Activated T-cell treated with anti-CD3 and anti-CD28 coated beads for 24 hours (primary cell): Measurements from ENCODE around the gene SLC36A3.
A peak's percentile ranks its signal among the peaks of the same experiment; 100 is the strongest.

Source experiments
- DNase-seq: peaks from one replicate; pipeline ENCODE4 v3.0.0-alpha.2; 2020; ENCODE audit warnings: low read depth

The SLC36A3 gene

GRCh38 chr5:151298063-151298855 lies 5.3 kb downstream of the SLC36A3 start:
- DNase-seq: no peak

DNA sequence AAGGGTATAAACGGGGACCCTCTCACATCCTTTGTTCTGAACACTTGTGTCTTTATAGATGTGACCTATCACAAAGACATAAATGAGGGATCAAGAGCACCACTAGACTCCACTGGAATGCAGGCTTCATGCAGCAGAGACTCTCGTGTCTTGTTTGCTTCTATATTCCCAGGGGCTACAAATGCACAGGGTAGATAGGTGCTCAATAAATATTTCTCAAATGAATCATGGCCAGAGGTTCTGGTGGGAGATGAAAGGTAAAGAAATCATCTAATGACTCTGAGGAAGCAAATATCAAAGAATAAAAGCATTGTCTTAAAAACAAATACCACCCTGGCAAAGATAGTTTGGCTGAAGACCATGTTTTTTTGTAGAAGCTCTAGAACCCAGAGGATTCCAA lies 6.6 kb downstream of the SLC36A3 start:
- no peak for DNase-seq

- DNase-seq: no peak
These were observed 7.1 kb downstream of the SLC36A3 start for GRCh38 chr5:151296478-151296830.

GRCh38 chr5:151295791-151296477 lies 7.6 kb downstream of the SLC36A3 start:
- no peak for DNase-seq

DNA sequence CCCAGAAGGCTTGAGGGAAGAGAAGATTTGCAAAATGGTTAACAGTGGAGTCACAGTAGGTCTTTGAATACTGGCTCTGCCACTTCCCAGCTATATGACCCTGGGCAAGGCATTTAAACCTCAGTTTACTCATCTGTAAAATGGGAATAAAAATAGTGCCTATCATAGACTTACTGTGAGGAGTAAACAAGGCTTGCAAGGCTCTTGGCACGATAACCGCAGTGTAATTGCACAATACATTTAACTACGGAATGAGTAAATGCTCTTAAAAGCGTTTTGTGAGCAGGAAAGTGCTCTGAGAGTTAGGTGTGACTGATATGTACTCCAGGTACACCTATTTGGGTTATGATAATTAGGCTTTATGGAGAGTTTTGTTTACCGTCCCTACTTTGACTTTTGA lies 8.4 kb downstream of the SLC36A3 start:
- no peak for DNase-seq

DNA sequence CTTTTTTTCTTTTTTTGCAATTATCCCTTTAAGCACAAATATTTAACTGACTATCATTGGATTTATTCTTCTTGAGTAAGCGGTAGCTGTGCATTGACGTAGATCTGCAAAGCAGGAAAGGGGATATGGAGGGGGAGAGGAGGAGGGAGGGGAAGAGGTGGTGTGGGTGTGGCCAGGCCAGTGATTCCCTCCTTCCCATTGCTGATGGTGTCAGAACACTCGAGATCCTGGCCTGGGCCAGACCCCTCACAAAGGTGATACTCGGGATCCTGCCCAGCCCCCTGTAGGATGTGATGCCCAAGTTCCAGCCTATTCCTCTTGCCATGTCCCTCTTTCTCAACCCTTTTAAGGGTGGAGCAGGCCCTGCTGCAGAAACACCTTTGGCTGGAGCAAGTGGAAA lies 9.9 kb downstream of the SLC36A3 start:
- no peak for DNase-seq

DNA sequence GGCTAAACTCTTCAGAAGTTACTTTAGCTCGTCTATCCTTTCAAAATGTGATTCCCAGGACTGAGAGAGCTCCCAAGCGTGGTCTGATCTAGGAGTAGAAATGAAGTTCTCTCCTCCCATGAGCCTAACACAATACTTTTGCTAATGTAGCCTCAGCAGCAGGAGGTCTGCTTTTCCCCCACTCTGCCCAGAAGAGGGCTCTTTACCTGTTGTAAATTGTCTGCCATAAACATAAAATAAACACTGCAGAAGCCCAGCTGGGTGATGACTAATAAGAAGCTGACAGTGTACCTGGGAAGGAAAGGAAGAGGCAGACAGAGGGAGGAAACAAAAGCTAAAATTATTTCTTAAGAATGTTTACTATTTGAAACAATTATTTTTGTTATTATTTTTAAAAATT lies 15.4 kb downstream of the SLC36A3 start:
- DNase-seq: no peak

DNA sequence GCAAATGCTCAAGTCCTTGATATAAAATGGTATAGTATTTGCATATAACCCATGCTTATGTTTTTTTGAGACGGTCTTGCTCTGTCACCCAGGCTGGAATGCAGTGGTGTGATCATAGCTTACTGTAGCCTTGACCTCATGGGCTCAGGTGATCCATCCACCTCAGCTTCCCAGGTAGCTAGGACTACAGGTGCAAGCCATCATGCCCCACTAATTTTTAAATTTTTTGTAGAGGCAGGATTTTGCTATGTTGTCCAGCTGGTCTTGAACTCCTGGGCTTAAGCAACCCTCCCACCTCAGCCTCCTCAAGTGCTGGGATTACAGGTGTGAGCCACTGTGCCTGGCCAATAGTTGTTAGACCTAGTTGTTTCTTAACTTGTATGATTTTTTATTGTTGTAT lies 17.3 kb downstream of the SLC36A3 start:
- DNase-seq: no peak

DNA sequence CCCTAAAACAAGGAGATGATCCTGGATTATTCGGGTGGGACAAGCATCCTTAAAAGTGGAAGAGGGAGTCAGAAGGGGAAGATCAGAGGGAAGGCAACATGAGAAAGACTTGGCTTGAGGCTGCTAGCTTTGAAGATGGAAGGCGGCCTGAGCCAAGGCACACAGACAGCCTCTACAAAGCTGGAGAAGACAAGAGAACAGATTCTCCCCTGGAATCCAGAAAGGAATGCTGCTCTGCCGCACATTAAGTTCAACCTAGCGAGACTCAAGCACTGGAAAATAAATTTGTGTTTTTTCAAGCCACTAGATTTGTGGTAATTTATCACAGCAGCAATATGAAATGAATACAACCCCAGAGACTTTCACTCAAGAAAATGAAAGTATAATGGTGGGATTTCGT lies 17.9 kb downstream of the SLC36A3 start:
- DNase-seq: no peak

GRCh38 chr5:151284392-151284967 lies 19.1 kb downstream of the SLC36A3 start:
- DNase-seq: no peak

DNA sequence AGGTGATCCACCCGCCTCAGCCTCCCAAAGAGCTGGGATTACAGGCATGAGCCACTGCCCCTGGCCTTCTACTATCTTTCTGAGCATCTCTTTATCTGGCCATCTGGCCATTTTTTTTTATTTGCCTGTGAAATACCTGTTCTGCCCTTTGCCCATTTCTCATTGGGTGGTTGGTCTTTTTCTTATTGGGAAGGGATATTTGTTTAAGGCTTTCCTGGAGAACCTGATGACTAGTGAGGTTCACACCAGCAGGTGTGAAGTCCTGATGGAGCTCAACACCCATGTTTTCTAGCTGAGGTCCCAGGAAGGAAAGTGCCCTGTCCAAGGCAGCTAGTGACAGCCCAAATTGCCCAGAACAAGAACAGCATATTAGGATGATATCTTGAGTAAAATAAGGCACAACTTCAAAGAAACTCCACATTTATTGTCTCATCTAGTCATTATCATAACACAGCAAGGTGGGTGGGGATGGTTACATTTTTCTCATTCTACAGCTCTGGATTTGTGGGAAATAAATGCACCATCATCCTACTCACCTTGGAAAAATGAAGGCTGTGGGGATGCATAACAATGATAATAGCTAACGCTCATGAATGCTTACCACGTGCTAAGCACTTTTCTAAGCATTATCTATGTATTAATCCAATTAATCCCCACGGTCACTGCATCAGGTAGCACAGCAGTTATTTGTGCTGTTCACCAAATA lies 20.3 kb downstream of the SLC36A3 start:
- DNase-seq: no peak

DNA sequence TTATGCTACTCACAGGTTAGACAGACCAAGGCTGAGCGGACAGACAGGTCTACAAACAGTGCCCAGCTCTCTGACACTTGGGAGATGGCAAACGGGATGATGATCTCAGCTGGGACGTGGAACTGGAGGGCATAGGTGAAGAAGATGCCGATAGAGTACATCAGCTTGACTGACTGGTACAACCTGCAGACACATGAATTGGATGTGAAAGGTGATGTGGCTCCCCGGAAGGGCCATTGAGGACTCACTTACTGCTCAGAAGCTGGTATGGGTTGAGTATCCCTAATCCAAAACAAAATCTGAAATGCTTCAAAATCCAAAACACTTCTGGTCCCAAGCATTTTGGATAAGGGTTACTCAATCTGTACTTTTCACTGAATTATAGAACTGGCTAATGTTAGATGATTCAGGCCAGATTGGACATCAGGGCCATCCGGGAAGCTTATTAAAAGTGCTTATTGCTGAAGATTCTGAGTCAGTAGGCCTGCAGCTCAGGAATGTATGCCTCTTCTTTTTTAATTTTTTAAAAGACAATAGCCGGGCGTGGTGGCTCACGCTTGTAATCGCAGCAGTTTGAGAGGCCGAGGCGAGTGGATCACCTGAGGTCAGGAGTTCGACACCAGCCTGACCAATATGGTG lies 22.4 kb downstream of the SLC36A3 start:
- no peak for DNase-seq

GRCh38 chr5:151280443-151280842 lies 23.1 kb downstream of the SLC36A3 start:
- DNase-seq: no peak

GRCh38 chr5:151278845-151279244 lies 24.7 kb downstream of the SLC36A3 start:
- DNase-seq: no peak

DNA sequence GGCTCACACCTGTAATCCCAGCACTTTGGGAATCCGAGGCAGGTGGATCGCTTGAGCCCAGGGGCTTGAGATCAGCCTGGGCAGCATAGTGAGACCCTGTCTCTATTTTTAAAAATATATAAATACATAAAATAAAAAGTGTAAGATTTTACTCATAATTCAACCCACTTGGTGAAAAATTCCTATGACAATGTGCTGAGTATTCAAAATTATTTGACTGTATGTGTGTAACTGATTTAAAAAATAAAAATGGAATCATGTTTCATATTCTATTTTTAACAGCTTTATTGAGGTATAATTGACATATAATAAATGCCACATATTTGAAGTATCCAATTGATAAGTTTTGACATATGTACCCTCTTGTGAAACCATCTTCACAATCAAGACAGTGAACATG lies 27.8 kb downstream of the SLC36A3 start:
- DNase-seq: no peak

GRCh38 chr5:151274666-151275065 lies 28.9 kb downstream of the SLC36A3 start:
- DNase-seq: no peak

DNA sequence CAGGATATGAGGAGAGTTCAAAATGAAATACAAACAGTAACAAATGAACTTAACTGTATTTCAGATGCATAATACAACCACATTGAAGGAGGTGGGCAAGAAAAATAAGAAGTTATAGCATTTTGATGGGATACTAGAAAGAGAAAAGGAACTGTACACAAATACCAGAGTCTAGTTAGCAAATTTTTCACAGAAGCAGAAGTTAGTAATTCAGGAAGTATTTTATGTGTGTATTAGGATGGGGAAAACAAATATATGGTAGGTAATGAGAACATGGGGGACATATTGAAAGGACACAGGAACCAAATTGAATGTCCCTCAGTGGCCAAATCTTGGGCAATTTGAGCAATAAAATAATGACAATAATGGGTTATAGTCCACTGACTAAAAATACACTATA lies 32.2 kb downstream of the SLC36A3 start:
- DNase-seq: no peak

DNA sequence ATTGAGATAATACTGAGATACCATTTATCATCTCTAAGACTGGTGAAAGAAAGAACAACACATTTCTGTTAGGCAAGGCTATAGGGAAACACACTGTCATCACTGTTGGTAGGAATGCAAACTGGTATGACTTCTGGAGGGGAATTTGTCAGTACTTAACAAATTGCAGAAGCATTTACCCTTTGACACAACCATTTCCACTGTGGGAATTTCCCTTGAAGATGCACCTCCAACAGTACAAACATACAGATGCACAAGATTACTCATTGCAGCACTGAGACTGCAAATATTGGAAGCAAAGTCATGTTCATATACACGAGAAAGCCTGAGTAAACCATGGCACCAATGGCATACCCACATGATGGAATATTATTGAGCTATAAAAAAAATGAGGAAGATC lies 33.0 kb downstream of the SLC36A3 start:
- peak; percentile 11 for DNase-seq

DNA sequence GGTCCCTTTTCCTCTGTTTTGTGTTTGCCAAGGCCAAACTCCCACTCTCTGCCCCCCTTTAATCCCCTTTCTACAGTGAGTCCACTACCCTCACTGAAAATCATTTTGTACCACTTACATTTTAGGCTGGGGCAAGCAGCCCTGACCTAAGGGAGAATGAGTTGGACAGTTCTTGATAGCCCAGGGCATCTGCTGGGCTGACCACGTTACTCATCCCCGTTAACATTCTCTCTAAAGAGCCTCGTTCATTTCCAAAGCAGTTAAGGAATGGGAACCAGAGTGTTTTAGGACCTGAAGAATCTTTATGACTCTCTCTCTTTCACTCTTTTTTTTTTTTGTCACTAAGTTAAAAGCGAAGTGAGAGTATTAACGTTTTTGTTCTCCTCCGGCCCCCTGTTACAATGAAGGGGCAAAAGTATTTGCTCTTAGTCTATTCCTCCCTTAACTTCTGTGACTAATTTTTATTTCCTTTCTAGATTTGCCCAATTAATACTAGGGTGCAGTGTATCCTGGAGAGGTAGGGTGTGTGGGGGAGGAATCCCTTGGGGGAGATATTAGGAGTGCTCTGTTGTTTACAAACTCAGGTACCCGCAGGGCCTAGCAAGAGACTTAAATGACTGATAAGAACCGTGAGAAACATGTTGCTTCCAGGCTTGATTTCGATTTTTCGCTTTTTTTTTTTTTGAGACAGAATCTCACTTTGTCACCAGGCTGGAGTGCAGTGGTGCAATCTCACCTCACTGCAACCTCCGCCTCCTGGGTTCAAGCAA lies 35.9 kb downstream of the SLC36A3 start:
- no peak for DNase-seq

GRCh38 chr5:151264113-151264512 lies 39.5 kb downstream of the SLC36A3 start:
- DNase-seq: no peak

DNA sequence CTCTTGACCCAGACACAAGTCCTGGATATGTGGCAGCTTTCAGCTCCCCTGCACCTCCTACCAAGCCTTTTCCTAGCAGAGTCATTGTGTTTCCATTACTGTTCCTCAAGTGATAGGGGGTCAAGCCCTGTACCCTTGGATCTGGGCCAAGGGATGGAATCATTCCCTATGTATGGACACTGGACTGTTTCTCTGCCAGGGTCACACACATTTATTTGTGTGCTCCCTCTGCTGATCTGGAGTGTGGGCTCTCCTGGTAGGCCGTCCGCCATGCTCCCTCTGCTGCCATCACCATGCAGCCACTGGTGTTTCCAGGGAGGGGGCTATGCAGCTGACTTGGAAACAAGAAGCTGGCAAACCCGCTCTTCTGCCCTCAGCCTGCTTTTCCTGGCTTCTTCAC lies 41.0 kb downstream of the SLC36A3 start:
- DNase-seq: no peak

DNA sequence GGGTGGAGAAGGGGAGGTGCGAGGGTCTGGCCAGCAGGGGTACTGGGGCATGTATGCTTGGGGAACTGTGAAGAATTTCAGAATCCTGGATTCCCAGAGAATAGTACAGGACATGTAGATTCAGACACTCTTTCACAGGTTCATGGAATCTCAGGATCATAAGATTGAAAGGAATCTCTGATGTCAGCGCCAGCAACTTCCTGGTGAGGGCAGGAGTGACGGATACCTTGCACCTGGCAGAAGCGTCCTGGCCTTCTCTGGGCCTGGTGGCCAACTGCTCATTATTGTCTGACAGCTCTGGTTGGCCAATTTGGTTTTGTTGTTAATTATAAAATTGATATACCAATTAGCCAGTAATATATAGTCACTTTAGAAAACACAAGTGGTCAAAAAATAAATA lies 43.6 kb downstream of the SLC36A3 start:
- DNase-seq: no peak
